ENCODE measurements around the gene PRDX3.

PRDX3 gene

DNA sequence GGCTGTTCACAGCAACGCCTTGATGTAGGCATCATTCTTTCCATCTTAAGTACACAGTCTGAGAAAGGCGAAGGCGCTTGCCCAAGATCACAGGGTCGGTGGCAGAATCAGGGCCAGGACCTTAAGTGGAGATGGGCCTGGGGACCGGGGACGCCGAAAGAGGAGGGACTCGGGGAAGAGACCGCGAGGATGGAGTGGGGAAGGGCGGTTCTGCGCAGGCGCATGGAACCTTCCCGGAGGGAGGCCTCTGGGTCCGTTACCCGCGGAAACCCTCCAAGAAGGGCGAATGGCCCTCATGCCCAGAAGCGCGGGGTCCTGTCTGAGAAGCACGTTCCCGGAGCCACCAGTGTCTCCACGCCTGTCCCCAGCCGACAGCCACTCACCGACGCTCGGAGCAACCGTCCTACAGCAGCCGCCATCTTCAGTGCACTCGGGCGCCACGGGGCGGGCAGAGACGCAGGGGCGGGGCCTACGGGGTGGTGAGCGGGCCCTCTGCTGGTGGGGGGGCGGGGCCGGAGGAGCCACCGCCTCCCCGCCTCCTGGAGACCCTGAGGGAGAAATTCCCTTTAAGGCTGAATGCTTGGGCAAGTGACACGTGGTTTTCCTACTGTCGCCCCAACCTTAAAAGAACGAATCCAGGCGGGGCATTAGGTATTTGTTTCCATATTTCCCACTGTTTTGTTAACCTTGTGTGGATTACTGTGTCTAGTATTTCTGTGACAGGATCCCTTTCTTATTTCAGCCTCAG is at the start of gene PRDX3:
TSS of gene PRDX3 (minus strand) at position 441 of the 748 bp plus-strand sequence. CDS start at position 419, 22 bp downstream.
- in situ Hi-C loops (cut with HindIII; ENCODE audit: low sequenced_read_pairs): no loop called here

- in situ Hi-C loops (cut with HindIII; ENCODE audit: low sequenced_read_pairs): no loop called here
Measured at GRCh38 chr10:119227825-119228224, 49.2 kb upstream of the PRDX3 start.

DNA sequence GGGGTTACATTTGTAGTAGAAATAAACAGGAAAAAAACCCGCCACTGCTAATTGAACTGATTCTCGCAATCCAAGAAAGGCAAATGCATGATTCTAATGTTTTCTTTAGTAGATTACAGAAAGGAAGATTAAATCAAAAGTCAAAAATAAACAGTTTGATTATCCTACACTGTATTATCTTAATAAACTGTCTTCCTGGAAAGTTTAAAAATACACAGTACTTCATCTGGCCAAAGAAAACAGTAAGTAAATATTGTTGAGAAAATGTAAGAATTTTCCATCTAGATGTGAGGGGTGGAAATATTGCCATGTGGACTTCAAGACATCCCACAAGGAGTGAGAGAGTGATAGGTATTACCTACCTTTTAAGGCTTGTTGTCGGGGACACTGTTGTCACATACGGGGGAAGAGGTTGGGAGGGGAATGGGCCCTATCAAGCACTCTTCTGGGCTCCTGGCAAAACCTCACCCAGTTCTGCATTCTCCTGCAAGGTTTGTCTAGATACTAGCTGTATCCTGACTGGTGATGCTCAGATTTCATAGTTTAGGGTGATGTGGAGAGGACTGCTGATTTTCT is 46.6 kb upstream of the PRDX3 start:
- in situ Hi-C loops (cut with HindIII; ENCODE audit: low sequenced_read_pairs): no loop called here

DNA sequence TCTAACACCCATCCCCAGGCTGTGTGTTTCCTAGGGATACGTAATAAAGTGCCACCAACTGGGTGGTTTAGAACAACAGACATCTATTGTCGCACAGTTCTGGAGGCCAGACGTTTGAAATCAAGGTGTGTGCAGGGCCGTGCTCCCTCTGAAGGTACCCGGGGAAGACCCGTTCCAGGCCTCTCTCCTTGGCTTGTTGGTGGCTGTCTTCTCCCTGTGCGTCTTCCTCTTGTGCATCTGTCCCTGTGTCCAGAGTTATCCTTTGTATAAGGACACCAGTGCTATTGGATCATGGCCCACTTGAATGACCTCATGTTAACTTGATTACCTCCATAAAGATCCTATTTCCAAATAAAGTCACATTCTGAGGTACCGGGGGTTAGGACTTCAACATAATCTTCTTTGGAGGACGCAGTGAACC is 44.4 kb upstream of the PRDX3 start:
- in situ Hi-C loops (cut with HindIII; ENCODE audit: low sequenced_read_pairs): loop anchor here (5.0 kb wide), 3 partner anchors 49 to 189 kb away; no protein-coding TSS in a partner anchor

DNA sequence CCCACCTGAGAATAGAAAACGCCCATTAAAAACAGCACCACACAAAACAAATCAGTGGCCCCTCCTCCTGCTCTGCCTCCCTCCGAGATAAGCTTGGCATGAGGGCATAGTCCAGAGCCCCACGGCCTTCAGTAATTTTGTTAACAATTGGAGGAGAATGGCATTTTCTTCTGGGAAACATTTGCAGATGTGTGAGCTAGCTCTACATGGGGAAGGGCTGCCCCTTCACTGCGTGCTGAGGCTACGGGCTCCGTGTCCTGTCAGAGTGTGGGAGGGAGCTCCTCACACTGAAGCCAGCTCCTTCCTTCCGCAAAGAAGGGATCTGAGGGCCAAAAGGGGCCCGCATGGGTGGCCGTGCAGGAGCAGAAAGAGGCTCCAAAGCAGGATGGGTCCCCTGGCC is 43.9 kb upstream of the PRDX3 start:
- in situ Hi-C loops (cut with HindIII; ENCODE audit: low sequenced_read_pairs): loop anchor here (5.0 kb wide), 3 partner anchors 50 to 190 kb away; no protein-coding TSS in a partner anchor

GRCh38 chr10:119221666-119222065 is 43.1 kb upstream of the PRDX3 start:
- in situ Hi-C loops (cut with HindIII; ENCODE audit: low sequenced_read_pairs): loop anchor here (5.0 kb wide), 3 partner anchors 51 to 191 kb away; no protein-coding TSS in a partner anchor

GRCh38 chr10:119221201-119221600 is 42.6 kb upstream of the PRDX3 start:
- in situ Hi-C loops (cut with HindIII; ENCODE audit: low sequenced_read_pairs): loop anchor here (5.0 kb wide), 3 partner anchors 51 to 191 kb away; no protein-coding TSS in a partner anchor

DNA sequence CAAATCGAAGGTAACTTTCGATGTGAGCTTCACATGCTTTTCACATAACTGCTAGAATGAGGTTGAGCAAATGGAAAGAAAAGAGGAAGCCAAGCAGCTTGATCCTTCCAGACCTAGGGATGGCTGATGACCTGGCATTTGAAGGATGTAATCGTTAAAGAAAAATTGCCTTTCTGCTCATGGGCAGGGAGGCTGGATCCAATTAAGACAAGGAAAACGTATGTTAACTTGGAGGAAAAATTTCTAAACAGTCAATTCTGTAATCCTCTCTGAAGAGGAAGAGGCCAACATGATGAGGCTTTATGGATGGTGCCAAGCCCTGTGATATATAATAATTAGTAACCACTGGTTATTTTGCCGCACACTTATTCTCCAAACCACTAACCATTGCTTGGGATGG is 41.3 kb upstream of the PRDX3 start:
- in situ Hi-C loops (cut with HindIII; ENCODE audit: low sequenced_read_pairs): loop anchor here (5.0 kb wide), 3 partner anchors 52 to 192 kb away; no protein-coding TSS in a partner anchor

- in situ Hi-C loops (cut with HindIII; ENCODE audit: low sequenced_read_pairs): no loop called here
Measured at GRCh38 chr10:119217991-119218490, 39.4 kb upstream of the PRDX3 start.

- in situ Hi-C loops (cut with HindIII; ENCODE audit: low sequenced_read_pairs): no loop called here
Measured at GRCh38 chr10:119217401-119217800, 38.8 kb upstream of the PRDX3 start.

DNA sequence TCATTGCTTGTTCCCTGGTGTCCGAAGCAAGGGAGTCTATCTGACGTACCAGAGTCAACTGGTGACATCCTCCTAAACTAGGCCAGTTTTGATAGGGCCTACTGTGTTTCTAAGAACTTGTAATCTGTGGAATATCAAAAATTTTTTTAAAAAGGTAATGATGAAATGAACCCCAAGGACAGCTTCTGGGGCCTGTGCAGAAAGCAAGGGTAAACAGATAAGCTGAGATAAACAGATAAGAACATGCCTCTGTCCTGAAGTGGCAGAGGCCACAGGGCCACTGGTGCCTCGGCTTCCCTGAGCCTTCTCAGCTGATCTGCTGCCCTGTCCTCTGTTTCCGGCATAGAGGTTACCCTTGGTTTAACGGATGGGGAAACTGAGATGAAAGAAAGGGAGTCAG is 37.5 kb upstream of the PRDX3 start:
- in situ Hi-C loops (cut with HindIII; ENCODE audit: low sequenced_read_pairs): no loop called here

- in situ Hi-C loops (cut with HindIII; ENCODE audit: low sequenced_read_pairs): no loop called here
Measured at GRCh38 chr10:119215371-119215770, 36.8 kb upstream of the PRDX3 start.

- in situ Hi-C loops (cut with HindIII; ENCODE audit: low sequenced_read_pairs): no loop called here
Measured at GRCh38 chr10:119211625-119212441, 33.2 kb upstream of the PRDX3 start.

DNA sequence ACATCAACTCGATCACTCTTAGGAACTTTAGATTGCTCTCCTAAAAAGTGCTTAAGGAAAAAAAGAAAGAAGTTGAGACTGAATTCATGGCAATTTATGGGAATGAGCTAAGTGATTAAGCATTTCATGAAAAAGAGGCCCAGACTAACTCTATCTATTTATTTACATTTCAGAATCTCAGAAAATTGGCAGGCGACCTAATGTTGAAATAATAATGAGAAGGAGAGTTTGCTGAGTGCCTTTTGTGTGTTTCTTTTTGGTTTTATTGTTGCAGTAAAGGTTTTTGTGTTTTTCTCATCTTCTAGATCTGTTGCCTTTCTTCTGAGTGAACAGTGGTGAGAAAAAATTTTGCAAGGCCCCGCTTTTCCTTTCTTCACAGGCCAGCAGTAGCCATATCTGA is 32.6 kb upstream of the PRDX3 start:
- in situ Hi-C loops (cut with HindIII; ENCODE audit: low sequenced_read_pairs): no loop called here

GRCh38 chr10:119210633-119211032 is 32.0 kb upstream of the PRDX3 start:
- in situ Hi-C loops (cut with HindIII; ENCODE audit: low sequenced_read_pairs): no loop called here

- in situ Hi-C loops (cut with HindIII; ENCODE audit: low sequenced_read_pairs): loop anchor here (10.0 kb wide), 1 partner anchor 285 kb away; no protein-coding TSS in a partner anchor
Measured at GRCh38 chr10:119209736-119210355, 31.2 kb upstream of the PRDX3 start.

DNA sequence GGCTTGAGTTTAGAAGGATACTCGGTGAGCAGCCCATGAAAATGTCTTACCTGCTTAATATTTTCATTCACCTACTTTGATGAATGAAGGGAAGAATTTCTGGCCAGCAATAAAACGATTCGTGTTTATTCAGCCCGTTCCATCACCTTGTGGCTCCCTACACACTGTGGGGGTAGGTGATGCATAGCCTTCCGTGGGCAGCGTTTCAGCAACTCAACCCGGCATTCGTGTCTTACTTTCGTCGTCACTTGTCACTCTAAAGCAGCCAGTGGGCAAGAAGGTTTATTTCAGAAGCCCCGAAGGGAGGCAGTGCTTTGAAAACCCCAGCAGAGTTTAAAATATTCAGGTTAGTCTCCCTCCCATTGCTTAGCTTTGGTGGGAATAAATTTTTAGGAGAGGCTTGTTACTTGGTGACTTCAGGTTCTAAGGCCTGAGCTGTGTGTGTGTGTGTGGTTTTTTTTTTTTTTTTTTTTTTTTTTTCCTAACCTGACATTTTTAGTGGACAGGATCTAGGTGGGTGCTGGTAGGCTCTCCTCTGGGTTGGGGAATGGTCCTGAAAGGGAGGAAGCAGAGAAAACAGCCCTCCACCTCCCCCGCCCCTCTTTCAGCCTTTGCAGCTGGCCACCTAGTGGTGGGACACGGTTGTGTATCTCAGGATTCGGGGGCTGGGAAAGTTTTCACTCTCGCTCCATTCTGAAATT is 30.6 kb upstream of the PRDX3 start:
- in situ Hi-C loops (cut with HindIII; ENCODE audit: low sequenced_read_pairs): loop anchor here (10.0 kb wide), 1 partner anchor 286 kb away; no protein-coding TSS in a partner anchor

DNA sequence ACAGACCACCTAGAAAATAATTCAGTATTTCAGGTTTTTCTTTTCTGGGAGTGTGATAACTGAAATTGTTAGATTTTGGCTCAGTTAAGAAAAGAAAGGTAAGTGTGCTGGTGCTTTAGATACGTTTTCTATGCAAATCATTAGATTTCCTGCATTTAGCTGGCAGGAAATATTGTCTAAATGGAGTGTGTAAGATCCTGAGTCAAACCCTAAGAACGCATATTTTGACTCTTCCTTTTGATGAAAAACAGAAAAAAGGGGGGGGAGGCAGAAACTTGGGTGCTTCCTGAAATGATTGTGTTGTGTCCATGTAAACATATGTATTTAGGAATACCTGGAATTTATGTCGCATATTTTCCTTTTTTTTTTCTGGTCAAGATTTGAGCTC is 29.9 kb upstream of the PRDX3 start:
- in situ Hi-C loops (cut with HindIII; ENCODE audit: low sequenced_read_pairs): loop anchor here (10.0 kb wide), 1 partner anchor 286 kb away; no protein-coding TSS in a partner anchor

- in situ Hi-C loops (cut with HindIII; ENCODE audit: low sequenced_read_pairs): loop anchor here (10.0 kb wide), 1 partner anchor 287 kb away; no protein-coding TSS in a partner anchor
Measured at GRCh38 chr10:119207713-119208552, 29.3 kb upstream of the PRDX3 start.
